Activated naive CD4-positive, alpha-beta T cell (primary cell): ENCODE data around the gene THEM4.
A peak's percentile ranks its signal among the peaks of the same experiment; 100 is the strongest.
"Not testable (repeated sequence)": the region's sequence is repeated elsewhere in the genome, so short reads cannot be mapped to it uniquely, and the experiment has no call there.

Experiments
- DNase-seq, 4 experiments: peaks; one replicate each; lab custom pipeline; 2025; lab: John Stamatoyannopoulos, UW

THEM4 gene

DNA sequence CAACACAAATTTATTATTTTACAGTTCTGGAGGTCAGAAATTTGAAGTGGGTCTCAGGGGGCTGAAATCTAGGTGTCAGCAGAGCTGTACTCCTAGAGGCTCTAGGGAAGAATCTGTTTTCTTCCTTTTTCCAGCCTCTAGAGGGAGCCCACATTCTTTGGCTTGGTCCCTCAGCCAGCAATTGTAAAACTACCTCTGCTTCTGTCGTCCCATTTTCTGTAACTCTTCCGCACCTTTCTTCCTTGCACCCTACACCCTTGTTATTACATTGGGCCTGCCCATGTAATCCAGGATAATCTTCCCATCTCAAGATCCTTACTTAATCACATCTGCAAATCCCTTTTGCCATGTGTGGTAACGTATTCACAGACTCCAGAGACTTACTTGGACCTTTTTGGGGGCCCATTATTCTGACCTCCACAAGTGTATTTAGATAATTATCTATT, 24.8 kb upstream of the THEM4 start:
- DNase-seq, result no peak

DNA sequence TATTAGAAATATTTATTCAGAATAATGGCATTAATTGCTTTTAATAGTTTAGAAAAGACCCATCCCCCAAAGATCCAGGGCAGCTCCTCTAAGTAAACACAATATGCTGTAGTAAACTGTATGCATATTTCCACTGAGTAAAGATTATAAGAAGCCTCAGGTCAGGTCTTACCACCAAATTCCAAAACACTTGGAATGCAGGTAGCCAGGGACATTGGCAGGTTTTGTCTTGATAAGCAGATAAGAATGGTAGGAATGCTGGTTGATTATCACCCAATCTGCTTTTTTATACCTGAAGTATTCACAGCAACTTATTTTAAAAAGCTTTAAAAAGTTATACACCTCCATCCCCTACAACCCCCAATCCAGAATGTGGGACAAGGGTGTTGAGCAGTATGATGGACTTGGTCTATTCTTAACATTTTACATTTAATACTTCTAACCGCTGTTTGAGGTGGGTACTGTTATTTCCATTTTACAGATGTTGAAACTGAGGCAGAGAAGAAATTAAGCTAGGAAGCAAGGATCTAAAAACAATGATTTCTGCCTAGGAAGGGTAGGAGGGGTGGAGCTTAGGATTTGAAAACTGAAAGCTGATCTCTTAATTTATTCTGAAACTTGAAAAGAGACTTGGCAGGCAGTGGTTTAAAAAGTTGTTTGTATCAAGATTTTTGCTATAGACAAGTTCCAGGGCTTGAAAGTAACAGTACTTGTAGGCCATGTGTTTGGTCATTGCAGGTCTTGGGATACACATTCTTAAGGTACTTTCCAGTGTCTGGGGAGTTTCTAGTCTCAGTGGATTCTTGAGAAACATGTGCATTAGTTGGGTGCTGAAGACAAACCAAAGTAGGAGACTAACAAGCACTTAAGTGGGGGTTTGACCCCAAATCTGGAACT, 15.6 kb upstream of the THEM4 start:
- DNase-seq, result no peak

- DNase-seq, result no peak
Observed at GRCh38 chr1:151923422-151923821, 14.1 kb upstream of the THEM4 start.

DNA sequence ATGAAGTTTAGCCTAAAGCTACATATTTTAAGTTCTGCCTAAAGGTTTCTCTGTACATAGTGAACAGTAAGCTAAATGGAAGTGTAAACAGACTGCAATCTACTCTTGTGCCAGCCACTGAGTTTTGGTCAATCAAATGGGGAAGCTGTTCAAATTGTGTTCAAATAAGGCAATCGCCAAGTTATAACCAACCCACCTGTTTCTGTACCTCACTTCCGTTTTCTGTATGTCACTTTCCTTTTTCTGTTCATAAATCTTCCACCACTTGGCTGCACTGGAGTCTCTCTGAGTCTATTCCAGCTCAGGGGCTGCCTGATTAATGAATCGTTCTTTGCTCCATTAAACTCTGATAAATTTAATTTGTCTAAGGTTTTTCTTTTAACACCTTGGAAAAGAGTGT, 10.8 kb upstream of the THEM4 start:
- DNase-seq, result no peak

- no peak for DNase-seq
Observed at GRCh38 chr1:151918819-151919610, 9.7 kb upstream of the THEM4 start.

- no peak for DNase-seq
Observed at GRCh38 chr1:151918156-151918555, 8.8 kb upstream of the THEM4 start.

DNA sequence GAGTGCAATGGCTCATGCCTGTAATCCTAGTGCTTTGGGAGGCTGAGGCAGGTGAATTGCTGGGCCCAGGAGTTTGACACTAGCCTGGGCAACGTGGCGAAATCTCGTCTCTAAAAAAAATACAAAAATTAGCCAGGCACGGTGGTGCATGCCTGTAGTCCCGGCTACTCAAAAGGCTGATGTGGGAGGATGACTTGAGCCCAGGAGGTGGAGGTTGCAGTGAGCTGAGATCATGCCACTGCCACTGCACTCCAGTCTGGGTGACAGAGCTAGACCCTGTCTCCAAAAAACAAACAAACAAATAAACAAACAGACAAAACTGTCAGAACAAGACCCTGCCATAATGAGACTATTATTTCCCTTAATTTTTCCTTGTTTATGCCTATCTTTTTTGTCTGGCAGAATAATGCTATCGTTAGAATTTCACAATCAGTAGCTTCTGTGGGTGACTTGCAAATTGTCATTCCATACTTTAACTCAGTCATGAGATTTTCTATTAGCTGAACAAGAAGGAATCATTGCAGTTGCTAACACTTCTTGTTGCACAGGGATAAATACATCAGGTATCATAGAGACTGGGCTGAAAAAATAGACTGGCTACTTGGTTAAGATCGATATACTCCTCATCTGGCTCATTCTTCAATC, 7.5 kb upstream of the THEM4 start:
- no peak for DNase-seq

GRCh38 chr1:151915061-151915686, 5.9 kb upstream of the THEM4 start:
- no peak for DNase-seq

GRCh38 chr1:151914076-151914475, 4.8 kb upstream of the THEM4 start:
- DNase-seq, result no peak

- no peak for DNase-seq
Observed at GRCh38 chr1:151912973-151913372, 3.7 kb upstream of the THEM4 start.

- DNase-seq, result no peak
Observed at GRCh38 chr1:151908228-151908691, 1.1 kb downstream of the THEM4 start.

GRCh38 chr1:151907363-151908139, 1.8 kb downstream of the THEM4 start:
- no peak for DNase-seq

GRCh38 chr1:151906324-151906645, 3.0 kb downstream of the THEM4 start:
- DNase-seq, result not testable (repeated sequence)

GRCh38 chr1:151905443-151906323, 3.6 kb downstream of the THEM4 start:
- DNase-seq, result peak in 1 of 4 experiments; percentile 31

GRCh38 chr1:151905070-151905442, 4.3 kb downstream of the THEM4 start:
- peak in 2 of 4 experiments; percentile 46 to 53 for DNase-seq

DNA sequence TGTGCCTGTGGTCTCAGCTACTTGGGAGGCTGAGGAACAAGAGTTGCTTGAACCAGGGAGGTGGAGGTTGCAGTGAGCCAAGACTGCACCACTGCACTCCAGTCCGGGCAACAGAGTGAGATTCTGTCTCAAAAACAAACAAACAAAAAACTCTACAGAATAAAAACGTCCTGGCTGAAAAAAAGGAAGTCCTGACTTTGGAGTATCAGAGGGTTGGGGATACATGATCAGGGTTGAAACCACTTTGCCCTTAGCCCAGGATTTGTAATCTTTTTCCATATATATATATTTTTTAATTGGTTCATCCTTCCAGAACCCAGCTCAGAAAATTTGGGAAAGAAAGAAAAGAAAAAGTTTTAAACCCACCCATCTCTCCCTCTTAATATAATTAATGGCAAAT, 6.5 kb downstream of the THEM4 start:
- DNase-seq, result no peak

- not testable (repeated sequence) for DNase-seq
Observed at GRCh38 chr1:151900804-151901203, 8.5 kb downstream of the THEM4 start.

DNA sequence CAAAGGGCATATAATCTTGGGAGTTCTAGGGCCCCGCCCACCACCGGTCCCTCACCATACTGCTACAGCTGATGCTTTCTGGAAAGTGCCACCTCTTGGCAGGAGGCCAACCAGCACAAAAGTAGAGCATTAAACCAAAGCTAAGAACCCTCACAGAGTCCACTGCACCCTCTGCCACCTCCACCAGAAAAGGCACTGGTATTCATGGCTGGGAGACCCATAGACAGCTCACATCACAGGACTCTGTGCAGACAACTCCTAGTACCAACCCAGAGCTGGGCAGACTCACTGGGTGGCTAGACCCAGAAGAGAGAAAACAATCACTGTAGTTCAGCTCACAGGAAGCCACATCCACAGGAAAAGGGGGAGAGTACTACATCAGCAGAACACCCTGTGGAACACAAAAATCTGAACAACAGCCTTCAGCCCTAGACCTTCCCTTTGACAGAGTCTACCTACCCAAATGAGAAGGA, 10.8 kb downstream of the THEM4 start:
- peak in 2 of 4 experiments; percentile 21 to 31 for DNase-seq

GRCh38 chr1:151897991-151898431, 11.3 kb downstream of the THEM4 start:
- DNase-seq, result no peak
